HG03460 (cell line): Measurements from ENCODE around the gene SLC25A17.
"Not testable (repeated sequence)": the region's sequence is repeated elsewhere in the genome, so short reads cannot be mapped to it uniquely, and the experiment has no call there.

Experiments
- ATAC-seq: cut with Tn5 transposase; IDR thresholded peaks from one replicate; pipeline ENCODE4 v1.9.1; 2021; ENCODE audit not compliant: unreplicated experiment

SLC25A17 gene

GRCh38 chr22:40819599-40820140 lies 524 bp upstream of the SLC25A17 start:
- no peak for ATAC-seq

GRCh38 chr22:40818192-40818746 lies 877 bp downstream of the SLC25A17 start:
- no peak for ATAC-seq

GRCh38 chr22:40817737-40818136 lies 1.4 kb downstream of the SLC25A17 start:
- ATAC-seq, result no peak

GRCh38 chr22:40813912-40814315 lies 5.2 kb downstream of the SLC25A17 start:
- ATAC-seq, result no peak

GRCh38 chr22:40808018-40808841 lies 10.9 kb downstream of the SLC25A17 start:
- no peak for ATAC-seq

- ATAC-seq, result no peak
These were observed 12.4 kb downstream of the SLC25A17 start for GRCh38 chr22:40806711-40807110.

GRCh38 chr22:40805699-40806203 lies 13.4 kb downstream of the SLC25A17 start:
- no peak for ATAC-seq

GRCh38 chr22:40805239-40805638 lies 13.9 kb downstream of the SLC25A17 start:
- no peak for ATAC-seq

GRCh38 chr22:40803321-40803720 lies 15.8 kb downstream of the SLC25A17 start:
- ATAC-seq, result no peak

GRCh38 chr22:40799008-40799407 lies 20.1 kb downstream of the SLC25A17 start:
- no peak for ATAC-seq

- ATAC-seq, result no peak
These were observed 21.7 kb downstream of the SLC25A17 start for GRCh38 chr22:40797427-40797826.

- no peak for ATAC-seq
These were observed 26.7 kb downstream of the SLC25A17 start for GRCh38 chr22:40792451-40792850.

GRCh38 chr22:40791241-40791640 lies 27.9 kb downstream of the SLC25A17 start:
- no peak for ATAC-seq

GRCh38 chr22:40789131-40789530 lies 30.0 kb downstream of the SLC25A17 start:
- ATAC-seq, result no peak

GRCh38 chr22:40782521-40782920 lies 36.6 kb downstream of the SLC25A17 start:
- no peak for ATAC-seq

GRCh38 chr22:40781749-40782148 lies 37.4 kb downstream of the SLC25A17 start:
- ATAC-seq, result not testable (repeated sequence)

GRCh38 chr22:40769761-40770160 lies 49.4 kb downstream of the SLC25A17 start:
- ATAC-seq, result no peak

GRCh38 chr22:40768206-40768605 lies 50.9 kb downstream of the SLC25A17 start:
- no peak for ATAC-seq

- no peak for ATAC-seq
These were observed 52.2 kb downstream of the SLC25A17 start for GRCh38 chr22:40766956-40767355.

- ATAC-seq, result no peak
These were observed 54.2 kb downstream of the SLC25A17 start for GRCh38 chr22:40764763-40765441.

- ATAC-seq, result no peak
These were observed 59.8 kb downstream of the SLC25A17 start for GRCh38 chr22:40759294-40759840.
